ENCODE data around the gene CFAP46.
"Not testable (repeated sequence)": the region's sequence is repeated elsewhere in the genome, so short reads cannot be mapped to it uniquely, and the experiment has no call there.

CFAP46 gene

GRCh38 chr10:132827861-132828539 lies 114.4 kb downstream of the CFAP46 start:
- no peak for DNase-seq (ENCODE audit: low read depth in 2 of 2)

GRCh38 chr10:132827423-132827789 lies 115.0 kb downstream of the CFAP46 start:
- no peak for DNase-seq (ENCODE audit: low read depth in 2 of 2)

- DNase-seq (ENCODE audit: low read depth in 2 of 2): no peak
Measured at GRCh38 chr10:132826524-132827422, 115.6 kb downstream of the CFAP46 start.

- DNase-seq (ENCODE audit: low read depth in 2 of 2): not testable (repeated sequence)
Measured at GRCh38 chr10:132825783-132826523, 116.4 kb downstream of the CFAP46 start.

- no peak for DNase-seq (ENCODE audit: low read depth in 2 of 2)
Measured at GRCh38 chr10:132820056-132820455, 122.3 kb downstream of the CFAP46 start.

GRCh38 chr10:132817701-132818211 lies 124.6 kb downstream of the CFAP46 start:
- DNase-seq (ENCODE audit: low read depth in 2 of 2): no peak

GRCh38 chr10:132816718-132817117 lies 125.7 kb downstream of the CFAP46 start:
- no peak for DNase-seq (ENCODE audit: low read depth in 2 of 2)

- DNase-seq (ENCODE audit: low read depth in 2 of 2): no peak
Measured at GRCh38 chr10:132815168-132815857, 127.1 kb downstream of the CFAP46 start.

GRCh38 chr10:132814469-132814856 lies 127.9 kb downstream of the CFAP46 start:
- DNase-seq (ENCODE audit: low read depth in 2 of 2): no peak

GRCh38 chr10:132813560-132814468 lies 128.6 kb downstream of the CFAP46 start:
- no peak for DNase-seq (ENCODE audit: low read depth in 2 of 2)

GRCh38 chr10:132813001-132813401 lies 129.4 kb downstream of the CFAP46 start:
- DNase-seq (ENCODE audit: low read depth in 2 of 2): no peak

GRCh38 chr10:132812520-132812919 lies 129.8 kb downstream of the CFAP46 start:
- DNase-seq (ENCODE audit: low read depth in 2 of 2): no peak

- DNase-seq (ENCODE audit: low read depth in 2 of 2): no peak
Measured at GRCh38 chr10:132811891-132812481, 130.4 kb downstream of the CFAP46 start.

- no peak for DNase-seq (ENCODE audit: low read depth in 2 of 2)
Measured at GRCh38 chr10:132810807-132811700, 131.3 kb downstream of the CFAP46 start.

- no peak for DNase-seq (ENCODE audit: low read depth in 2 of 2)
Measured at GRCh38 chr10:132810141-132810806, 132.1 kb downstream of the CFAP46 start.

- no peak for DNase-seq (ENCODE audit: low read depth in 2 of 2)
Measured at GRCh38 chr10:132809232-132810140, 132.9 kb downstream of the CFAP46 start.
